ENCODE results near the gene GDPD4. TPM values are rescaled to one million over a fixed set of nuclear protein-coding genes. Genes with fewer than 3 reads are reported as not detected.

Gene GDPD4
- total and polyA plus RNA-seq, 10 of the 15 experiments (the other 5 are each of a cell fraction or from before 2014, with no cell fraction given), result 0.23 TPM; not detected in 9

- no peak overlapping the region for H3K27ac ChIP-seq (ENCODE audit: control insufficient read depth, insufficient read depth)
- H3K4me3 ChIP-seq, result no peak overlapping the region
- no peak overlapping the region for H3K9ac ChIP-seq (ENCODE audit: control insufficient read depth, insufficient read depth, low read length)
- no peak overlapping the region for H2AFZ ChIP-seq (ENCODE audit: control insufficient read depth, low read depth, low read length)
- DNase-seq (ENCODE audit: low read depth, low spot score) (no peak), ATAC-seq (no peak), FAIRE-seq (no peak)
- no peak overlapping the region for H3K4me2 ChIP-seq (ENCODE audit: control insufficient read depth, insufficient read depth)
- no peaks in the 10 kb centered on the region for H3K36me3 ChIP-seq (ENCODE audit: control insufficient read depth in 2 of 2, insufficient read depth in 2 of 2, low read length in 1 of 2)
- TF ChIP-seq ATF2 (IDR thresholded peaks at IDR 0.05; ENCODE audit: low read length) (no peak), BACH1 (IDR thresholded peaks at IDR 0.05; ENCODE audit: borderline replicate concordance) (no peak), POU2F2 (IDR thresholded peaks at IDR 0.05; ENCODE audit: borderline replicate concordance, low read depth, low read length) (no peak), CEBPB (IDR thresholded peaks at IDR 0.05; ENCODE audit: borderline replicate concordance in 1 of 2, low read depth in 2 of 2, low read length in 2 of 2) (no peak), POLR2AphosphoS2 (IDR thresholded peaks at IDR 0.05; ENCODE audit: low read depth, low read length) (no peak), NR2F1 (conservative IDR thresholded peaks at IDR 0.05) (no peak)
- H3K79me2 ChIP-seq (ENCODE audit: control insufficient read depth, insufficient read depth, low read length), result no peaks in the 10 kb centered on the region
- no peaks in the 10 kb centered on the region; a peak in 1 of 4 replicates for H3K27me3 ChIP-seq (replicated peaks in 1 of 2; ENCODE audit: control insufficient read depth in 2 of 2, insufficient read depth in 2 of 2, low read length in 1 of 2)
- H4K20me1 ChIP-seq (ENCODE audit: control insufficient read depth, insufficient read depth), result no peaks in the 10 kb centered on the region
- 47% methylated on average over 9 of the region's 9 CpGs for WGBS (ENCODE audit: insufficient coverage, insufficient replicate concordance, low lambda C conversion rate, missing lambda C conversion rate)
- in situ Hi-C loops (cut with MboI), result no loop called here
- POLR2A ChIA-PET, result no interaction called here
- CTCF ChIA-PET, result no interaction called here
- RAD21 ChIA-PET (ENCODE audit: unreplicated experiment), result no interaction called here
- BruUV-seq (replicated peaks), result no TSS peak
- intact Hi-C loops (cut with micrococcal nuclease; ENCODE audit: unreplicated experiment), result no loop called here
- peaks cover 7% of the 10 kb centered on the region for H3K4me1 ChIP-seq (ENCODE audit: control insufficient read depth, insufficient read depth, low read length)
- H3K9me3 ChIP-seq (replicated peaks; ENCODE audit: control insufficient read depth, insufficient read depth, low read length), result no peaks in the 10 kb centered on the region
- SMC1A ChIA-PET (ENCODE audit: uncharacterized antibody, unreplicated experiment), result interaction anchor here (1.1 kb wide), 1 partner anchor 10 kb away, joined by 3 read pairs; no protein-coding TSS in a partner anchor
Observed at GRCh38 chr11:77176996-77177395, 124.5 kb downstream of the GDPD4 start.

Data from GM12878 (cell line).